Loucy (cell line): Measurements from ENCODE around the gene MAD1L1.

Experiments
- H2AFZ ChIP-seq: fragments of 200-600 bp; sonication (generic); 2 replicates; pipeline ENCODE4 v1.6.0; 2016; ENCODE audit warnings: antibody characterized with exemption, mild to moderate bottlenecking, low read length, moderate library complexity
- H3F3A ChIP-seq: fragments of 200-600 bp; 2 replicates; pipeline ENCODE4 v1.6.0; 2016; ENCODE audit warnings: antibody characterized with exemption, low read depth, mild to moderate bottlenecking
- H3K27me3 ChIP-seq: fragments of 200-600 bp; sonication (generic); 2 replicates; pipeline ENCODE4 v1.6.1; 2014; ENCODE audit warnings: low read length, mild to moderate bottlenecking; ENCODE audit not compliant: insufficient read depth, poor library complexity, severe bottlenecking
- H3K36me3 ChIP-seq: fragments of 200-600 bp; sonication (generic); 2 replicates; pipeline ENCODE4 v1.6.1; 2016; ENCODE audit warnings: low read length; ENCODE audit not compliant: insufficient read depth
- H3K4me1 ChIP-seq: fragments of 200-600 bp; sonication (generic); 2 replicates; pipeline ENCODE4 v1.5.1; 2014; ENCODE audit warnings: low read length, mild to moderate bottlenecking; ENCODE audit not compliant: insufficient read depth, poor library complexity, severe bottlenecking
- H3K4me2 ChIP-seq: fragments of 200-600 bp; sonication (generic); 2 replicates; pipeline ENCODE4 v1.6.0; 2014; ENCODE audit warnings: antibody characterized with exemption, low read length, low read depth, mild to moderate bottlenecking; ENCODE audit not compliant: poor library complexity, severe bottlenecking
- H3K4me3 ChIP-seq: fragments of 200-600 bp; sonication (generic); 2 replicates; pipeline ENCODE4 v1.5.1; 2014; ENCODE audit warnings: low read length, mild to moderate bottlenecking, mixed read lengths; ENCODE audit not compliant: poor library complexity, severe bottlenecking
- H3K79me2 ChIP-seq: fragments of 200-600 bp; sonication (generic); 2 replicates; pipeline ENCODE4 v1.6.1; 2014; ENCODE audit warnings: low read length; ENCODE audit not compliant: insufficient read depth
- H3K9ac ChIP-seq: fragments of 200-600 bp; sonication (generic); 2 replicates; pipeline ENCODE4 v1.6.0; 2014; ENCODE audit warnings: mild to moderate bottlenecking, low read depth, low read length, moderate library complexity; ENCODE audit not compliant: poor library complexity, severe bottlenecking
- H3K9me2 ChIP-seq: fragments of 200-600 bp; sonication (generic); replicated peaks from 2 replicates; pipeline ENCODE4 v1.6.1; 2016; ENCODE audit warnings: low read depth, low read length, mixed read lengths
- H3K9me3 ChIP-seq: fragments of 200-600 bp; sonication (generic); 2 replicates; pipeline ENCODE4 v1.6.1; 2014; ENCODE audit warnings: mild to moderate bottlenecking, antibody characterized with exemption, low read length, low read depth; ENCODE audit not compliant: insufficient read depth
- H4K20me1 ChIP-seq: fragments of 200-600 bp; sonication (generic); 2 replicates; pipeline ENCODE4 v1.6.0; 2014; ENCODE audit warnings: antibody characterized with exemption, low read length, mild to moderate bottlenecking; ENCODE audit not compliant: insufficient read depth, poor library complexity, severe bottlenecking
- CTCF ChIP-seq: fragments of 200-600 bp; sonication (generic); conservative IDR thresholded peaks from 2 replicates; pipeline ENCODE4 v1.5.1; 2014; ENCODE audit warnings: mild to moderate bottlenecking, antibody characterized with exemption, low read length
- EZH2phosphoT487 ChIP-seq: fragments of 200-600 bp; IDR thresholded peaks from 2 replicates; pipeline ENCODE4 v1.6.1; 2018; ENCODE audit warnings: antibody characterized with exemption, mild to moderate bottlenecking, moderate library complexity, borderline replicate concordance

Gene MAD1L1

GRCh38 chr7:2195400-2196246 is 37.1 kb downstream of the MAD1L1 start:
- H3K4me2 ChIP-seq: no peak overlapping the region
- no peaks in the 10 kb centered on the region for H4K20me1 ChIP-seq
- H3K4me1 ChIP-seq: no peaks in the 10 kb centered on the region
- peaks cover 24% of the 10 kb centered on the region; the same call in 1 of the 2 replicates for H3K79me2 ChIP-seq
- H3K4me3 ChIP-seq: no peak overlapping the region
- no peaks in the 10 kb centered on the region for H3F3A ChIP-seq
- peaks cover 8% of the 10 kb centered on the region; the same call in 1 of the 2 replicates for H3K9me3 ChIP-seq
- TF ChIP-seq CTCF (no peak), EZH2phosphoT487 (no peak)
- no peaks in the 10 kb centered on the region for H3K9me2 ChIP-seq
- H2AFZ ChIP-seq: no peak overlapping the region
- no peak overlapping the region for H3K9ac ChIP-seq
- H3K36me3 ChIP-seq: peaks cover 58% of the 10 kb centered on the region; the same call in 1 of the 2 replicates
- no peaks in the 10 kb centered on the region for H3K27me3 ChIP-seq

- Histone ChIP-seq H2AFZ (no peak overlapping the region), H3K9me3 (peaks cover 8% of the 10 kb centered on the region; the same call in 1 of the 2 replicates), H3K79me2 (peaks cover 24% of the 10 kb centered on the region; the same call in 1 of the 2 replicates), H4K20me1 (no peaks in the 10 kb centered on the region), H3K27me3 (no peaks in the 10 kb centered on the region), H3K4me2 (no peak overlapping the region), H3K9ac (no peak overlapping the region), H3K4me3 (no peak overlapping the region), H3K36me3 (peaks cover 40% of the 10 kb centered on the region; the same call in 1 of the 2 replicates), H3F3A (no peaks in the 10 kb centered on the region), H3K4me1 (no peaks in the 10 kb centered on the region), H3K9me2 (no peaks in the 10 kb centered on the region)
- TF ChIP-seq CTCF: no peak
- TF ChIP-seq EZH2phosphoT487: no peak
These were observed 39.0 kb downstream of the MAD1L1 start for GRCh38 chr7:2193575-2194305.

- Histone ChIP-seq H3F3A (no peaks in the 10 kb centered on the region), H2AFZ (no peak overlapping the region), H4K20me1 (no peaks in the 10 kb centered on the region), H3K27me3 (no peaks in the 10 kb centered on the region), H3K36me3 (peaks cover 40% of the 10 kb centered on the region; the same call in 1 of the 2 replicates), H3K4me2 (no peak overlapping the region), H3K9me2 (no peaks in the 10 kb centered on the region), H3K9ac (no peak overlapping the region), H3K4me1 (no peaks in the 10 kb centered on the region), H3K4me3 (no peak overlapping the region), H3K79me2 (peaks cover 20% of the 10 kb centered on the region; the same call in 1 of the 2 replicates), H3K9me3 (peaks cover 8% of the 10 kb centered on the region; the same call in 1 of the 2 replicates)
- TF ChIP-seq CTCF (no peak), EZH2phosphoT487 (no peak)
These were observed 39.8 kb downstream of the MAD1L1 start for GRCh38 chr7:2192831-2193534.
